Activated naive CD4-positive, alpha-beta T cell (primary cell): ENCODE data around the gene DCUN1D2.
"Not testable (repeated sequence)": the region's sequence is repeated elsewhere in the genome, so short reads cannot be mapped to it uniquely, and the experiment has no call there.

ENCODE experiments used
- DNase-seq, 4 experiments: peaks; one replicate each; lab custom pipeline; 2025; lab: John Stamatoyannopoulos, UW

Gene DCUN1D2

DNA sequence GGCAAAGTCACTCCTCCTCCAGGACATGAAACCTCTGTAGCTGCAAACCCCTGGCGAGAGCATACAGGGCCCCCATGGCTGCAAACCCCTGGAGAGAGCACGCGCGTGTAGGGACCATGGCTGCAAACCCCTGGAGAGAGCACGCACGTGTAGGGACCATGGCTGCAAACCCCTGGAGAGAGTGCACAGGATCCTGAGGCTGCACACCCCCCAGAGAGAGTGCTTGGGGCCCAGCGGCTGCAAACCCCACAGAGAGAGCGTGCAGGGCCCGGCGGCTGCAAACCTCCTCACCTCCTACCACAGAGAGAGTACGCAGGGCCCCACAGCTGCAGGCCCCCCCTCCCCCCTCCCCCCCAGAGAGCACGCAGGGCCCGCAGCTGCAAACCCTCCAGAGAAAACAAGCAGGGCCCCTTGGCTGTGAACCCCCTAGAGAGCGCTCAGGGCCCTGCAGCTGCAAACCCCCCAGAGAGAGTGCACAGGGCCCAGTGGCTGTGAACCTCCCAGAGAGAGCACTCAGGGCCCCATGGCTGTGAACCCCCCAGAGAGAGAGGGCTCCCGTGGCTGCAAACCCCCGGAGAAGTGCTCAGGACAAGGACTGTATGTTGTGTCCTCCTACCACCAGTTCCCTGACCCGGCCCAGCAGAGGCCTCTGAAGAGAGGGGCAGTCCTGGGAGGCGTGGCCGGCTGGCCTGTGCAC, 44.6 kb downstream of the DCUN1D2 start:
- no peak for DNase-seq

DNA sequence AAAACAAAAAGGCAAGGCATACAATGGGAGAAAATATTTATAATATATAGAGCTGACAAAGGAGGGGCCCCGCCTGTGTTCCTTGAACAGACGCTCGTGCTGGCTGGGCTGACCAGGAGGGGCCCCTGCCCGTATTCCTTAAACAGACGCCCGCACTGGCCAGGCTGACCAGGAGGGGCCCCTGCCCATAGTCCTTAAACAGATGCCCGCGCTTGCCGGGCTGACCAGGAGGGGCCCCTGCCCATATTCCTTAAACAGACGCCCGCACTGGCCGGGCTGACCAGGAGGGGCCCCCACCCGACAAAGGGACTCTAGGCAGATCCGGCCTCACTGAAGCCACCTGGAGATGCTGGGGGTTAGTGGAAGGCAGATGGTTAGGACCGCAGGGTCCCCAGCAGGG, 46.5 kb downstream of the DCUN1D2 start:
- DNase-seq: no peak

DNA sequence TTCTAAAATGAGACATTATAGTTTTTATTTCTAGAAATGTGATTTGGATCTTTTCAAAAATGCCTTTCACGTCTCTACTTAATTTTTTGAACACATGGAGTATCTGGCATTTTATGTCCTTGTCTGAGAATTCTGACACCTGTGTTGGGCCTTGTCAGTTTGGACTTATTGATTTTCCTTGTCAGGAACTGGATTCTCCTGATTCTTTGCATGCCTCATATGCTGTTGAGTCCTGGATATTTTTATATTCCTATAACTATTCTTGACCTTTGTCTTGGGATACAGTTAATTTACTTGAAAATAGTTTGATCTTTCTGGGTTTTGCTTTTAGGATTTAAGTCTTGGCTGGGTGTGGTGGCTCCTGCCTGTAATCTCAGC, 47.5 kb downstream of the DCUN1D2 start:
- DNase-seq: no peak

DNA sequence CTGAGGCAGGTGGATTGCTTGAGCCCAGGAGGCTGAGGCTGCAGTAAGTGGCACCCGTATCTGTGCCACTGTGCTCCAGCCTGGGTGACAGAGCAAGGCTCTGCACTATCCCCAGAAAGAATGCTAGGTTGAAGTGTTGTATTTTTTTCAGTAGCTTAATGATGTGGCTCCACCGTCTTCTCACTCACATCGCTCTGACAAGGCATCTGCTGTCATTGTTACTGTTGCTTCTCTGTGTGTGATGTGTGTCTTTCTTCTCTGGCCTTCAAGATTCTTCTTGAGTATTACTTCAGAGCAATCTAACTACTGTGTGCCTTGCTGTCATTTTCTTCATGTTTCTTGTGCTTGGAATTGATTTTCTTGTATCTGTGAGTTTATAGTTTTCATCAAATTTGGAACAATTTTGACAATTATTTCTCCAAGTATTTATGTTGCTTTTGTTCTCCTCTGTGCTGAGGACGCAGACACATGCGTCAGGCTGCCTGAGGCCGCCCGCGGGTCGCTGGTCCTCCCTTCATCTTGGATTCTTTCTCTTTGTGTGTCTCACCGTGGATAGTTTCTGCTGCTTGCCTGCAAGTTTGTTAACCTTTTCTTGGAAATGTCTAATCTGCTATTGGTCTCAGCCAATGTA, 48.0 kb downstream of the DCUN1D2 start:
- DNase-seq: no peak

DNA sequence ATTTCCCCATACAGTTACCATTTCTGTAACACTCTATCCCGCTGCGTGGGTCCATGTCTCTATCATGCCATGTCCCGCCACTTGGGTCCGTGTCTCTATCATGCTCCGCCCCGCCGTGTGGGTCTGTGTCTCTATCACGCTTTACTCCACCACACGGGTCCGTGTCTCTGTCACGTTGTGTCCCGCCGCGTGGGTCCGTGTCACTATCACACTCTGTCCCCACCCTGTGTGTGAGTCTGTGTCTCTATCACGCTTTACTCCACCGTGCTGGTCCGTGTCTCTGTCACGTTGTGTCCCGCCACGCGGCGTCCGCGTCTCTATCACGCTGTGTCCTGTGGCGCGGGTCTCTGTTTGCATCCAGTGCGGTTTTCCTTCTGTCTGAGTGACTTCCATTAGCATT, 48.9 kb downstream of the DCUN1D2 start:
- DNase-seq: no peak

DNA sequence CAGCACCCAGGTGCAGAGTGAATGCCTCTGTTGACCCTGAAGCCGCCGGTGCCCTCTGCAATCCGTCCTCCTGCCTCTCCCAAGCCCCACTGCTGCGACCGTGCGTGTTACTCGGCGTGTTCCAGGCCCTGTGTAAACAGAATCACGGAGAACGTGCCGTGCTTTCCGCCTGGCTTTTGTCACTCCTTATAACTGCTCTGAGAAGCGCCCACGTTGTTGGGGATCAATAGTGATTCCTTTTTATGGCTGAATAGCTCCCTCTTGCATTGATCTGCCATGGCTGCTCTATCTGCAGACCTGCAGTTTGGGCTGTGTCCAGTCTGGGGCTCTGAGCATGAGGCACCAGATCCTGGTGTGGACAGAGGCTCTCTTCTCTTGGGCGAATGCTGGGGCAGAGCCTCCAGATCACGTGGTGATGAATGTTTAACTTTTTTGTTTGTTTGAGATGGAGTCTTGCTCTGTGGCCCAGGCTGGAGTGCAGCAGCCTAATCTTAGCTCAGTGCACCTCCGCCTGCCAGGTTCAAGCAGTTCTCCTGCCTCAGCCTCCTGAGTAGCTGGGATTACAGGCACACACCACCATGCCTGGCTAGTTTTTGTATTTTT, 53.0 kb downstream of the DCUN1D2 start:
- DNase-seq: no peak

DNA sequence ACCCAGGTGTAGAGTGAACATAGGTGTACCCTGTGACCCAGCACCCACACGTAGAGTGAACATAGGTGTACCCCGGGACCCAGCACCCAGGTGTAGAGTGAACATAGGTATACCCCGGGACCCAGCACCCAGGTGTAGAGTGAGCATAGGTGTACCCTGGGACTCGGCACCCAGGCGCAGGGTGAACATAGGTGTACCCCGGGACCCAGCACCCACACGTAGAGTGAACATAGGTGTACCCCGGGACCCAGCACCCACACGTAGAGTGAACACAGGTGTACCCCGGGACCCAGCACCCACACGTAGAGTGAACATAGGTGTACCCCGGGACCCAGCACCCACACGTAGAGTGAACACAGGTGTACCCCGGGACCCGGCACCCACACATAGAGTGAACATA, 53.6 kb downstream of the DCUN1D2 start:
- DNase-seq: not testable (repeated sequence)

DNA sequence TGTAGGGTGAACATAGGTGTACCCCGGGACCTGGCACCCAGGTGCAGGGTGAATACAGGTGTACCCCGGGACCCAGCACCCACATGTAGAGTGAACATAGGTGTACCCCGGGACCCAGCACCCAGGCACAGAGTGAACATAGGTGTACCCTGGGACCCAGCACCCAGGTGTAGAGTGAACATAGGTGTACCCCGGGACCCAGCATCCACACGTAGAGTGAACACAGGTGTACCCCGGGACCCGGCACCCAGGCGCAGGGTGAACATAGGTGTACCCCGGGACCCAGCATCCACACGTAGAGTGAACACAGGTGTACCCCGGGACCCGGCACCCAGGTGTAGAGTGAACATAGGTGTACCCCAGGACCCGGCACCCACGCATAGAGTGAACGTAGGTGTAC, 54.6 kb downstream of the DCUN1D2 start:
- DNase-seq: not testable (repeated sequence)

DNA sequence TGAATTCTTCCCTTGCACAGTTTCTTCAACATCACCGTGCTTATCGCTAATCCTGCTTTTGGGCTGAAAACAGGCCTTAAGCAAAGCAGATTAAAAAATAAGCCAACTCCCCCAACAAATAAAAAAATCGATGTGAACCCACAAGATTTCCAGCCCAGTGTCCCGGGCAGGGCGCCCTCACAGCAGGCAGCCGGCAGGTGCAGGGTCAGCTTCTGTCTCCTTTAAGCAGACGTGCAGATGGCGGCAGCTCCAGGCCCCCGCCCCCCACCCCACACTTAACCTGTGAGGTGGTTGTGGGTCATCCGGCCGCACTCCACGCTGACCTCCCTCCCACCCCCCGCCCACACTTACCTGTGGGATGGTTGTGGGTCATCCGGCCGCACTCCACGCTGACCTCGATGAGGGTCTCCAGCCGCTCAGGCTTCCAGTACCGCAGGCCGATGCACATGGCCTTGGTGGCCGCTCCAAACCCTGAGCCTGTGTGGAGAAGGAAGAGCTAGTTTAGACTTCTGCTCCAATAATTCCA, 57.1 kb downstream of the DCUN1D2 start:
- DNase-seq: no peak

DNA sequence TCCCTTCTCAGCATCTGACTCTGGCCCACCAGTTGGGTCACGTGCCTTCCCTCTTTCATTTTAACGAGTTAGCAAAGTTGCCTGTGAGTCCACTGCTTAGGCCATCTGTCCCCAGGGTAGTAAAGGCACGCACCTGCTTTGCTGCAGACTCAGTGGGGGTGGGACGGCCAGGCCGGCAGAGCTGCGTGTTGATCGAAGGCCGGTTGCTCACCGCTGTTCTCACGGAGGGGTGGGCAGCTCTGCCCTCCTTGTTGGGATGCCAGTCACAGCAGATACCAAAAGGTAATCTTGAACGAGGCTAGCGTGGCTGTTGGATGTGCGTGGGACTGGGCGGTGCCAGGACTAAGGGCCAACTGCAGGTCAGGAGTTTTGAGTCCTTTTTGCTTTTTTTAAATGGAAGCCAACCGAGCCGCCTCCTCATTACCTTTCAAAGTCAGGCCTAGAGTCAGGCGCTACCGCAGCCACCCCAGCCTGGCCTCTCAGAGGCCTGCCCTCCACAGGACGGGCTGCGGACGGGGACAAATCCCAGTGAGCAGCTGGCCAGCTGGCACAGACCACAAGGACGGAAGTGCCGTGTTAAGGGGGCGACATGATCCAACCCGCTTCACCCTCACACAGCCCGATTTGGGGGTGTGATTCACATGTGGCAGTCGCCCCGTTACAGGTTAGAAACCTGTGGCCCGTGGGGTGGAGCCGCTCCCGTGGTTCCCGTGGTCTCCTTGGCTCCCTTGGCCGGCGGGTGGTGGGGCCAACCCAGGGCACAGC, 57.8 kb downstream of the DCUN1D2 start:
- no peak for DNase-seq

DNA sequence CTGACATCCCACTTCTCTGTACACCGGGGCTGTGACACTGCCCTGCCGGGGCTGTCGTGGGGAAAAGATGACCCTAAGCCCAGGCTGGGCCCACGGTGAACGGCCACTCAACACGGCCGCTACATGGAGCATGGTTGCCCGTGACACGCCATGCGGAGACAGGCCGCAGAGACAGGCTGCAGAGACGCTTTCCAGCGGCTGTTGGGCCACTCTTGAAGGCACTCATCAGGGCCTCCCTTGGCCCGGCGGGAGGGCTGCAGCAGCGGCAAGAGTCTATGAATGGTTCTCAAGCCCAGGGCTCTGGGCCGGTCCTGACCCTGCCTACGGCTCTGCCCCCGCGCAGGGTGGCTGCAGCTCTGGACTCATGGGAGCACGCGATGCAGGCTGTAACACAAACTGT, 59.3 kb downstream of the DCUN1D2 start:
- DNase-seq: no peak

DNA sequence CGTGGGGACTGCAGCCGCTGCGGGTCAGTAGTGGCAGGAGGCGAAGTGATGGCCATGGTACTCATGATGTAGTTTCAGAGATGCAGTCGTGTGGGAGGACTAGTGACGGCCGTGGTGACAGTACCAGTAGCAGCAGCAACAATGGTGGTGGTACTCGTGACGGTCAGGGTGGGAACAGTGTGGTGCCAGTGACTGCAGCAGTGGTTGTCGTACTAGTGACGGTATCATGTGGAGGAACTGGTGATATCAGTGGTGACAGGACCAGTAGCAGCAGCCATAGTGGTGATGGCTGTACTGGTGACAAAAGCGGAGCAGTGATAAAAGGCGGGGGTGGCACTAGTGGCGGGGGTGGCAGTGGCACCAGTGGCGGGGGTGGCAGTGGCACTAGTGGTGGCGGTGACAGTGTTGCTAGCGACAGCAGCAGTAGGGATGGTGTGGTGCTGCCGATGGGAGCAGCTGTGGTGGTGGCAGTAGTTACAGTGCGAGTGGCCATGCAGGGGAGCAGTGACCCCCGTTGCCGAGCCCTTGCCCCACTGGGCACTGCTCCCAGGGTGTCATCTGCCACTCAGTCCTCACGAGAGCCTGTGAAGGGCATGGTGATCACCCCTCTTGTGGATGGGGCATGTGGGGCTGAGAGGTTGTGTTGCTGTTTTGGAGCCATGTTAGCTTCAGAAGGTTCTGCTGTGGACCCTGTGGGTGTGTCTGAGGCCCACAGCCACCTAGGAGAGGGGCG, 60.0 kb downstream of the DCUN1D2 start:
- no peak for DNase-seq

DNA sequence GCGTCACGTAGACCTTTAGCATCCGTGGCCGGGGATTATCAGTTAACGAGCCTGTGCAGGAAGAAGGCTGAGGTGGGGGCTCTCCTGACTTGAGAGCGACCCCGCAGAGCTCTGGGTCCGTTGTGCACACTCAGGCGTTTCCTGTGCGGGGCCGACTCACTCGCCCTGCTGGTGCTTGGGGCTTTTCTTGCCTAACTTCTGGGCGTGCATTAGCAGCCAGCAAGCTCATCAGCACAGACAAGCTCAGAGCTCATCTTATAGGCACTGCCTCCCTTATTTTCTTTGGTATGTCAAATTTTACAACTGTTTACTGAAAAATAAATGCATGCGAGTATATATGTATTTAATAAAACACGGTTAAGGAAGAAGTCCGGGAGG, 60.9 kb downstream of the DCUN1D2 start:
- no peak for DNase-seq

DNA sequence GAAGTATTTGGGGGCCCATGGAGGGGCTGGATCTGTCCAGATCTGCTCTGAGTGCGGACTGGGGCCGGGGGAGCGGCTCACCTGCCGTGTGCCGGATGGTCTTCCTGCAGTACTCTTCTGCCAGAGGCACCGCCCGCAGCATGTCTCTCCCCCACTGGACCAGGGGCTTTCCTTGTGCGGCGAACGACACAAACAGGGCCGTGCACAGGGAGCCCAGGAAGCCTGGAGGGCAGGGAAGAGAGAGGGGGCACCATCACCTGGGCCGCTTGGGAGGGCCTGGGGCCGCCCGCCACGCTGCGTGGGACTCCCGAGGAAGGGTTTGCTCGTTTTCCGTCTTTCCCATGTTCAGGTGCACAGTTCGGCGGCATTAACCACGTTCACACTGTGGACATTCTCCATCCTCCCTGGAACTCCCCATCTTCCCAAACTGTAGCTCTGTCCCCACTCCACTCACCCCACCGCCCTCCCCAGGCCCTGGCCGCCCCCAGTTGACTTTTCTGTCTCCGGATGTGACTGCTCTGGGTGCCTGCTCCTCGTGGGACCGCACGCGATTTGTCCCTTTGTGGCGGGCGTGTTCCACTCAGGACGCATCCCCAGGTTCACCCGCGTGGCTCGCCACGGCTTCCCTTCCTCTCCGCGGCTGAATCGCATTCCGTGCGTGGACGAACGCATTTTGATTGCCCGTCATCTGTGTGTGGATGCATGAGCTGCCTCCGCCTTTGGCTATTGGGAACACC, 61.5 kb downstream of the DCUN1D2 start:
- no peak for DNase-seq

DNA sequence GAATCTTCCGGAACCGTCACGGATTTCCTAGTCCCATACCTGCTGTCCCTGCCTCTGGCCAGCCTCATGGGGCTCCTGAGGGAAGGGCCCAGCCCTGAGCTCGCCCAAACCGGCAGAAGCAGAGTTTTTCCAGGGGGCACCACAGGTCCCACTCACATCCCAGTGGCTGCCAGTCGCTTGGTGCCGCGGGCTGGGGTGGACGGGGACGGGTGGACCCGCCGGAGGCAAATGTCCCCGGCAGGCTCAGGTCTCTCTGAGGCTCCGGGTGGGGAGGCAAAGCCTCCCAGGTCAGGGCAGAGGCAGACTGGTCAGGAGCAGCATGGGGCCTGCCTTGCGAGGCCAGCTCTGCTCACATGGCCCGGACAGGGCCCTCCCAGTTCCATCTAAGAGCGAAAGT, 62.0 kb downstream of the DCUN1D2 start:
- no peak for DNase-seq

DNA sequence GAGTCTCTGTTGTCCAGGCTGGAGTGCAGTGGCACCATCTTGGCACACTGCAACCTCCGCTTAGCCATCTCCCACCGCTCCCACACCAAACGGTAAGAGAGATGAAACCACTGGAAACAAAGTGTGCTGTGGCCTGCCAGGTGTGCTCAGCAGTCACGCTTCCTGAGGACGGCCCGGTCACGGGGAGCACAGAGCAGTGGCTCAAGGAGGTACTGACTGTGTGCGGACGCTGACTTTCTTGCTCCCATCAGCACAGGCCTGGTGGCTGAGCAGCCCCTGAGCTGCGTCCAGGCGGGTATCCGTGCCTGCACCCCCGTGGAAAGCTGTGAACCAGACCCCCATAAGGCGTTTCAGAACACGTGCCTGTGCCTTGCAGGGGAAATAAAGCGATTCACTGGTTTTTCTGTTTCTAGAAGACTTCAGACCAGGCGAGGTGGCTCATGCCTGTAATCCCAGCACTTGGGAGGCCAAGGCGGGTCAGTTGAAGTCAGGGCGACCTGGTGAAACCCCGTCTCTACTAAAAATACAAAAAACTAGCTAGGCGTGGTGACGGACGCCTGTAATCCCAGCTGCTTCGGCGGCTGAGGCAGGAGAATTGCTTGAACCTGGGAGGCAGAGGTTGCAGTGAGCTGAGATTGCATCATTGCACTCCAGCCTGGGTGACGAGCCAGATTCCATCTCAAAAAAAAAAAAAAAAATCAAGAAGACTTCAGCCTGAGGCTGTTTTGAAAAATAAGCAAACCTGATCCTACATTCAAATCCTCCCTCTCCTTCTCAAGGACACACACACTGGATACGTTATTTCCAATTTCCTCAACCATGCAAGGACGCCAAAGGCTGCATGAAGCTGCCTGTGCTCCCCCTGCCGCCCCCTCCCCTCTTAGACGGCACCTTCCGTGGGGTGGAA, 62.7 kb downstream of the DCUN1D2 start:
- no peak for DNase-seq

DNA sequence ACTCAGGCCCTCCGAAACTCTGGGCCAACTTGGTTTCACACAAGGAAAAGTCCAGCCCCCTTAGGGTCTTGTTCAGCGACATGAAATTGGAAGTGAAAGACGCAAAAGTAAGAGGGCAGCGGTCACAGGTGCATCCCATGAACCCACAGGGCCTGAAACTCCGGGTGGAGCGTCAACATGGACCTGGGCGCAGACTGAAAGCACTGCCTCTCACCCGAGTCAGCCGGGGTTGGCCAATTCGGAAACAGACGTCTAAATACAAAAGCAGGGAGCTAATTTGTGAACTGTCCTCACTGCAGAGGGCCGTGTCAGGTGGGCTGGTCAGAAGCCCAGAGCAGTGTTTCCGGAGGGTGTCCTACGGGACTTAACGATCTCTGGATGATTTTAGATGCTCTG, 63.9 kb downstream of the DCUN1D2 start:
- no peak for DNase-seq

DNA sequence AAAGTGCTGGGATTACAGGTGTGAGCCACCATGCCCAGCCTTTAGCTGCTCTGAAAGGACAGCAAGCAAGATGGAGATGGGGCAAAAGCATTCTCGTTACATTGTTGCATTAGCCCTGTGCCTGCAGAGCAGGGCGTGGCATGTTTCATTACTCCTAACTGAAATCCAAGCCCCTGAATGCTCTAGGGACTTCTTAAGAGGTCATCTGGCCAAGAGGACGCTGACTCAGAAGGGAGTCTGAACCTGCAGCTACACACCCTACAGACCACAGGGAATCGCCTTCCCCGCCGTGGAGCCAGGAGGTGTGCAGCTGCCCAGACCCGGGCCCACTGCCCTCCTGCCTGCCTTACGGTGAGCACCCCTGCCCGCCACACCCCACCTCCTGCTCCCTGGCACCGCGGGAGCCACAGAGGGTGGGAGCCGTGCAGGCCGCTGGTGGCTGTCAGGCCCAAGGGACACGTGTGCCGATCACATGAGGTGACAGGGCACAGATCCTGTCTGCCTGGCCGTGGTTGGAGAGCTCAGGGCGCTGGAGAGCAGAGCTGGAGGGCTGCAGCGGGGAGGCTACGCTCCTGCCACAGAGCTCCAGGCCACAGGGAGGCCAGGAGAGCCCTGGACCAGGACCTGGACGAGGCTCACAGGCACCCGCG, 64.4 kb downstream of the DCUN1D2 start:
- DNase-seq: no peak

DNA sequence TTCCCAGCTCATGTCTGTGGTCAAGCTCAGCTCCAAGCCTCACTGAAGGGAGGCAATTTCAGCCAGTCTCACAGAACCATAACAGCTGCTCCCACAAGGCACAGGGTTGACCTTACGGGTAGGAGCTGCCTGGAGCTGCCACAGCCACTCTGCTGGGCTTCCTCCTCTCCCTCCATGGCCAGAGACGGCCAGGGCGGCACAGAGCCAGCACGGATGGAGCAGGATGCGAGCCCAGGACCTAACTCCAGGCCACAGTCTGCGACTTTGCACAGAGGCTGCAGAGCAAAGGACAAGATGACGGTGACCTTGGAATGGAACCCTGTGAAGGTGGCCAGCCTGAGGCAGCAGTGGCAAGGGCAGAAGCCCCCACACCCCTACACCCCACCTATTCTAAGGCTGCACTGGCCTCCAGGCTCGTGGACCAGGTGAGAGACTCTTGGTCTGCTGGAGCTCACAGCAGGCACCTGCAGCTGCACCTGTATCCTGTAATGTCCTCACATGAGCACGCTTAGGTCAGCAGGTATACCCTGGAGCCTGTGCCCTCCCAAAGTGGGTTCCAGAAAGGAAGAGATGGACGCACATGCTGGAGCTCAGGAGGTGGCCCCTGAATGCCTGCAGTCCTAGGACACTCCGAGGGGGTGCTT, 66.9 kb downstream of the DCUN1D2 start:
- no peak for DNase-seq
